HS-27A (cell line): ENCODE measurements around the gene TRUB1.

Experiments
- DNase-seq: peaks from one replicate; pipeline ENCODE4 v3.0.0-alpha.2; 2012; ENCODE audit warnings: low read depth, missing footprints

The TRUB1 gene

DNA sequence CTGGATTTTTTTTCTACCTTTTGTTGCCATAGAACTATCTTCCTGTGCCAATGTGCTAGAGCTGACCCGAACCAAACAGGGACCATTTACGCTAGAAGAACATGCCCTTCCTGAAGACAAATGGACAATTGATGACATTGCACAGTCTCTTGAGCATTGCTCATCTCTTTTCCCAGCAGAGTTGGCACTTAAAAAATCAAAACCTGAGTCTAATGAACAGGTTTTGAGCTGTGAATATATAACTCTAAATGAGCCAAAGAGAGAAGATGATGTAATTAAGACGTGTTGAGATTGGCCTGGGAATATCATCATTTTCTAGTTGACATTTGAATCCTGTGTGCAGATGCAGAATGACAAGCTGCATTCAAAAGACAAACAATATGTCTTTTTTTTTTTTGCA is 37.1 kb downstream of the TRUB1 start:
- DNase-seq, result no peak

DNA sequence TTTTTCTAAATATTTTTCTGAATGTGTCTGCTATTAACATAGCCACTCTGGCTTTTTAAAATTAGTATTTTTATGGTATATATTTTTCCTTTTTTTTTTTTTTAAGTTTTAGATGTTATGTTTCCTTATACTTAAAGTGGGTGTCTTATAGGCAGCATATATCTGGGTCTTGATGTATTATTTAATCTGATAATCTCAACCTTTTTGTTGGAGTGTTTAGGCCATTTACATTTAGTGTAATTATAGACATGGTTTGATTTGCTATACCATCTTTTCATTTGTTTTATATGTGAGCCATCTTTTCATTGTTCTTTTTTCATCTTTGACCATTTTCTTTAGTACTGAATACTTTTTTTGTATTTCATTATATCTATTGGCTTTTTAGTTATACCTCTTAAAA is 45.0 kb downstream of the TRUB1 start:
- no peak for DNase-seq

- DNase-seq, result peak; percentile 51
These were observed 50.0 kb downstream of the TRUB1 start for GRCh38 chr10:114987995-114988394.

DNA sequence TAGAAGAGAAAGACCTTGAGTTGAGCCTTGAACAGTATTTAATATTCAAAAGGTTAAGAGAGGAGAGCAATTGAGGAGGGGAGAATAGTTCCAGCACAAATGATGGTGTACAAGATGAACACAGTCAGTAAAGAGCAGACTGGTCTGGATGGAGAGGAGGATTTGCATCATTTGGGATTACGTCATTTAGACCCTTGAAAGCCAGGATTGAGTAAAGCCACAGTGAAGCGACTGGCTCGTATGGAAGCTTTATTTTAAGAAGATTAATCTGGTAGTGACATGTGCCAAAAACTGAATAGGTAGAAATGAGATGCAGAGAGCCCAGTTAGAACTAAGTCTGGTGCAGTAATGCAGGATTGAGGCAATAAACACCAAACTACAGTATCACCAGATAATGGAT is 52.6 kb downstream of the TRUB1 start:
- DNase-seq, result no peak

- no peak for DNase-seq
These were observed 53.0 kb downstream of the TRUB1 start for GRCh38 chr10:114990991-114991390.

GRCh38 chr10:114992189-114992775 is 54.3 kb downstream of the TRUB1 start:
- no peak for DNase-seq

GRCh38 chr10:114995468-114996247 is 57.7 kb downstream of the TRUB1 start:
- no peak for DNase-seq

GRCh38 chr10:114996542-114996941 is 58.5 kb downstream of the TRUB1 start:
- peak; percentile 22 for DNase-seq

DNA sequence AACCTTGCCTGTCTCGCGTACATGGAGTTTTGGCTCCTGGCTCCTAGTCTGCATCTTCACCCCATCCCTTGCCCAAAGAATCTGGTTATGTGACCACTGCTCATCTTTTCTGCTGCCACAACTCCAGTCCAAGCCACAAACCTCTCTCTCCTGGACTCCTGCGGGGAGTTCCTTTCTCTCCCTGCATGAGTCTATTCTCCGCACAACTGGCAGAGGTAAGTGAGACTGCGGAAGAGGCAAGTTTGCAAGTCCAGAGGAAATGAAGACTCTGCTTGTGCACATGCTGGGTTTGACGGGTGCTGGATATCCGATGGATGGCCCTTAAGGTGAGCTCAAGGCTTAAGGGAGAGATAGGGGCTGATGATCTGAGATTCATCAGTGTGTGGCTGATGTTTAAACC is 61.0 kb downstream of the TRUB1 start:
- no peak for DNase-seq

- DNase-seq, result no peak
These were observed 63.7 kb downstream of the TRUB1 start for GRCh38 chr10:115001506-115002381.

- DNase-seq, result no peak
These were observed 65.4 kb downstream of the TRUB1 start for GRCh38 chr10:115003396-115003795.

- no peak for DNase-seq
These were observed 66.4 kb downstream of the TRUB1 start for GRCh38 chr10:115004236-115004862.

- no peak for DNase-seq
These were observed 67.8 kb downstream of the TRUB1 start for GRCh38 chr10:115005771-115006170.

DNA sequence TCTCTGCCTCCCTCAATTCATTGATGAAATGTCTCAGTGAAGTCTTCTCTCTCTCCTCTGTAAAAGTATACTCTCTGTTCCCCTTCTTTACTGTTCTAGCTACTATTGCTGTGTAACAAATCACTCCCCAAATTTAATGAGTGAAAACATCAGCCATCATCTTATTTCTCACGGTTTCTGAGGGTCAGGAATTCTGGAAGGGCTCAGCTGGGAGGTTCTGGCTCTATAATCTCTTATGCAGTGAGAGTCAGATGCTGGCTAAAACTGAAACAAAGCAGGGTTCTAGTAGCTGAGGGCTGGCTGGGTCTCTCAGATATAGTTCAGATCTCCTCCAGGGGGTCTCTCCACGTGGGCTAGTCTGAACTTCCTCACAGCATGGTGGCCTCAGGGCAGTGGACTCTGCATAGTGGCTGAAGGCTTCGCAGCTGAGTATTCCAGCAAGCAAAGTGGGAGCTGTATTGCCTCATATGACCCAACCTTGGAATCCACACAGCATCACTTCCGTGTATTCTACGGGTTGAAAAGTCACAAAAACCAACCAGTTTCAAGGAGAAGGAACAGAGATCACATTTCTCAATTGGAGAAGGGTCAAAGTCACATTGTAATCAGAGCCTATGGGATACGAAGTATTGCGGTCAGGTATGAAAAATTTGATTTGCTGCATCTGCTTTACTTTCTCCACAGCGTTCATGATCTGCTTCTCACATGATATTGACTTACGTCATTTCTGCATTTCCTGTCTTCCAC is 80.4 kb downstream of the TRUB1 start:
- DNase-seq, result no peak

DNA sequence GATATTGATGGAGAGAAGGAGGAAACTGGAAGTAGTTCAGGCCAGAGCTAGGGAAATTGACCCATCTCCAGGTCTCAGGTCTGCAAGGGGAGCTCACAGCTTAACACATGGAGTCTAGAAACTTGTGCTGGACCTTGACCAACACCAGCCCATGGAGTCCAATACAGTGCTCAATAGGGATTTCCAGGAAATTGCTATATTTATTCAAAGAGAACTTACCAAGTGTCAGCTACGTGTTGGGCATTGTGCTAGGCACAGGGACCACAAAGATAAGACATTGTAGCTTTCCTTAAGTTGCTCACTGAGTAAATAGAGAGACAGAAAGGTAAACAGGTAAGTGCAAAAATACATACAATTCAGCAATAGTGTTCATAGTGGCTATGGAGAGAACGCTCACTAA is 82.5 kb downstream of the TRUB1 start:
- DNase-seq, result no peak

DNA sequence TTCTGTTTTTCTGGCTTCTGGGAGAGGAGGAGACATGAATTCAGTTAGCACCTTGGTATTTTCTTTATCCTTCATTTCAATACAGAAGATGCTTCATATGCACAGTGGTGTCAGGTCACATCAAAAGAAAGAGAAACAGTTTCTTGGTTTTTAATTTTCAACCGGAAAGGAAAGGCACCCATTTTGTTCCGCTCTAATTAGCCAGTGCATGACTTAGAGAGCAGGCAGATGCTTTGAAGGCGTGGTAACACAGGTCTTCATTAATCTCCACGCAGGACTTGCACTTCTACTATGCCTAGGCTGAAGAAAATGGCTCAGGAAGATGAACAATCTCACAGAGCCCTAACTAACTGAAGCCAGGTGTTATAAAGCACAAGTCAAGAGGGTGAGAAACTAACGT is 84.7 kb downstream of the TRUB1 start:
- DNase-seq, result no peak

DNA sequence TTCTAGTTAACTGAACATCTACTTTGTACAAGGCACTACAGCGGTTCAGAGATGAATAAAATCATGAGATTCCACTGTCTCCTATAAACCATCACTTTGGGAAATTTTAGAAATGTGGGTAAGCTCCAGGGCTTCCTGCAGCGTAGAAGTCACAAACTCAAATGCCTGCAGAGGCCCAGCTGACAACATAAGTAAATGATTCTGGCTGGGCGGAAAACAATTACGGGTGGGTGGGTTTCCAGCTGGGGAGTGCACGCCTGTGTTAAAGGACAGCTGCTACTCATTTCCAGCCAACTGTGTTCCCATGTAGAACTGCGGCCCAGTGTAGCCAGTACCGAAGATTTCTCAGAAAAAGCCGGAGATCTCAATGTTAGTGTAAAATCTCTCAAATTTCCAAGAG is 85.7 kb downstream of the TRUB1 start:
- DNase-seq, result no peak

GRCh38 chr10:115024371-115024770 is 86.4 kb downstream of the TRUB1 start:
- DNase-seq, result no peak

- no peak for DNase-seq
These were observed 88.2 kb downstream of the TRUB1 start for GRCh38 chr10:115026056-115026745.

GRCh38 chr10:115026746-115027140 is 88.7 kb downstream of the TRUB1 start:
- DNase-seq, result no peak
